CD14-positive monocyte (primary cell): ENCODE measurements around the gene KMT2E. TPM values are rescaled to one million over a fixed set of nuclear protein-coding genes. Genes with fewer than 3 reads are reported as not detected.

Source experiments
- DNase-seq, 3 donors: peaks; one replicate each; pipeline ENCODE4 v3.0.0-alpha.2; 2011 to 2022
- H2AFZ ChIP-seq: 2 replicates; pipeline ENCODE4 v1.6.0; 2012; ENCODE audit warnings: mild to moderate bottlenecking, low read depth, low read length, inconsistent platforms; ENCODE audit not compliant: insufficient read depth, poor library complexity, severe bottlenecking
- H3K27ac ChIP-seq, 2 donors: 1 replicate in 1 of 2; 2 replicates in 1 of 2; pipeline ENCODE4 v1.5.1; 2012 to 2013; ENCODE audit warnings: low read length in 2 of 2, control low read depth in 1 of 2, inconsistent platforms in 1 of 2, low read depth in 1 of 2, mild to moderate bottlenecking in 1 of 2
- H3K27me3 ChIP-seq, 2 donors: one replicate each; pipeline versions ENCODE4 v1.6.0 to v1.6.1; 2011 to 2013; ENCODE audit warnings: low read length in 2 of 2; ENCODE audit not compliant: control insufficient read depth in 2 of 2, insufficient read depth in 2 of 2
- H3K36me3 ChIP-seq, 2 donors: replicated peaks in 1 of 2; 1 replicate in 1 of 2; 2 replicates in 1 of 2; pipeline versions ENCODE4 v1.5.1 to v1.6.1; 2012 to 2013; ENCODE audit warnings: low read length in 2 of 2, control low read depth in 1 of 2, inconsistent platforms in 1 of 2, mild to moderate bottlenecking in 1 of 2; ENCODE audit not compliant: insufficient read depth in 2 of 2, control insufficient read depth in 1 of 2
- H3K4me1 ChIP-seq, 2 donors: 1 replicate in 1 of 2; 2 replicates in 1 of 2; pipeline versions ENCODE4 v1.5.1 to v1.6.1; 2012 to 2013; ENCODE audit warnings: low read length in 2 of 2, control low read depth in 1 of 2, inconsistent platforms in 1 of 2, mild to moderate bottlenecking in 1 of 2, moderate library complexity in 1 of 2; ENCODE audit not compliant: insufficient read depth in 2 of 2, control insufficient read depth in 1 of 2
- H3K4me2 ChIP-seq: replicated peaks from 2 replicates; pipeline ENCODE3; 2012; ENCODE audit warnings: low read length, moderate library complexity, mild to moderate bottlenecking; ENCODE audit not compliant: poor library complexity, severe bottlenecking; ENCODE audit errors: extremely low read depth
- H3K4me3 ChIP-seq, 3 experiments: fragments of 200-600 bp in 1 of 3; sonication (generic) in 1 of 3; replicated peaks in 1 of 3; 1 replicate in 2 of 3; 2 replicates in 1 of 3; pipeline ENCODE4 v1.5.1; 2011 to 2013; ENCODE audit warnings: low read length in 3 of 3, mild to moderate bottlenecking in 3 of 3, control low read depth in 2 of 3, low read depth in 2 of 3, inconsistent platforms in 1 of 3, moderate library complexity in 1 of 3
- H3K79me2 ChIP-seq: 2 replicates; pipeline ENCODE4 v1.6.0; 2012; ENCODE audit warnings: mild to moderate bottlenecking, control low read depth, inconsistent platforms, low read length, moderate library complexity; ENCODE audit not compliant: insufficient read depth
- H3K9ac ChIP-seq: 2 replicates; pipeline ENCODE4 v1.6.0; 2017; ENCODE audit warnings: low read length, mild to moderate bottlenecking; ENCODE audit not compliant: insufficient read depth, poor library complexity, severe bottlenecking
- H3K9me3 ChIP-seq, 2 donors: replicated peaks in 1 of 2; 1 replicate in 1 of 2; 2 replicates in 1 of 2; pipeline versions ENCODE4 v1.5.1 to v1.6.1; 2012 to 2013; ENCODE audit warnings: low read length in 2 of 2, control low read depth in 1 of 2; ENCODE audit not compliant: control insufficient read depth in 1 of 2, insufficient read depth in 1 of 2
- H4K20me1 ChIP-seq: 2 replicates; pipeline ENCODE4 v1.6.0; 2012; ENCODE audit warnings: mild to moderate bottlenecking, low read length, control low read depth, moderate library complexity; ENCODE audit not compliant: insufficient read depth
- H3K27ac Mint-ChIP-seq, 7 donors: one replicate each; pipeline ENCODE4 v1.8.0; 2020; ENCODE audit warnings: mild to moderate bottlenecking in 7 of 7, mixed read lengths in 7 of 7, moderate library complexity in 6 of 7, inconsistent platforms in 2 of 7
- H3K27me3 Mint-ChIP-seq, 3 donors: one replicate each; pipeline ENCODE4 v1.8.0; 2021 to 2022; ENCODE audit warnings: low read depth in 3 of 3, mild to moderate bottlenecking in 3 of 3, mixed read lengths in 3 of 3, moderate library complexity in 3 of 3, inconsistent platforms in 1 of 3
- H3K36me3 Mint-ChIP-seq, 2 donors: one replicate each; pipeline ENCODE4 v1.8.0; 2020; ENCODE audit warnings: mixed read lengths in 2 of 2, inconsistent platforms in 1 of 2, mild to moderate bottlenecking in 1 of 2
- H3K4me1 Mint-ChIP-seq: one replicate; pipeline ENCODE4 v1.8.0; 2020; ENCODE audit warnings: mild to moderate bottlenecking, mixed read lengths
- H3K4me3 Mint-ChIP-seq, 2 donors: one replicate each; pipeline ENCODE4 v1.8.0; 2020; ENCODE audit warnings: mild to moderate bottlenecking in 2 of 2, mixed read lengths in 2 of 2, moderate library complexity in 1 of 2
- H3K9me3 Mint-ChIP-seq, 7 donors: one replicate each; pipeline ENCODE4 v1.8.0; 2020 to 2022; ENCODE audit warnings: mixed read lengths in 7 of 7, mild to moderate bottlenecking in 6 of 7, moderate library complexity in 6 of 7, inconsistent platforms in 2 of 7
- CTCF ChIP-seq: fragments of 200-600 bp; IDR thresholded peaks from one replicate; pipeline ENCODE4 v1.8.0; 2022; ENCODE audit warnings: antibody characterized with exemption, mild to moderate bottlenecking
- WGBS: methylation state at CpG from one replicate; pipeline ENCODE4 v1.1.5; 2013; ENCODE audit warnings: missing lambda C conversion rate; ENCODE audit not compliant: insufficient coverage; 5-methylcytosine and 5-hydroxymethylcytosine counted together
- intact Hi-C, 2 donors: fragments of 100-400 bp; cut with micrococcal nuclease; formaldehyde crosslinking; loops; one replicate each; pipeline versions ENCODE4 v1.15.0 to v1.15.1; 2023
- polyA plus RNA-seq, 3 donors: library from polyadenylated mRNA; depleted of rRNA in 1 of 3; unstranded in 2 of 3; stranded (reverse) in 1 of 3; fragments of 300-500 nt in 2 of 3; fragments of >200 nt in 1 of 3; fragmentation: Illumina TruSeq in 2 of 3; gene quantifications; 1 replicate in 2 of 3; 2 replicates in 1 of 3; pipeline ENCODE4 v1.2.3, GENCODE V29; 2012 to 2021

Gene KMT2E
- polyA plus RNA-seq, 3 donors: 21.5 to 58.0 (median 33.1) TPM

GRCh38 chr7:105101864-105102263, 87.9 kb downstream of the KMT2E start:
- WGBS: no CpG with 5 or more reads among the region's 4 CpGs
- no peak overlapping the region for H3K9ac ChIP-seq
- H3K4me3 ChIP-seq: no peak overlapping the region
- no peaks in the 10 kb centered on the region for H3K9me3 Mint-ChIP-seq
- no peaks in the 10 kb centered on the region for H3K79me2 ChIP-seq
- no peak for DNase-seq
- no peaks in the 10 kb centered on the region for H3K9me3 ChIP-seq
- H3K4me3 Mint-ChIP-seq: no peak overlapping the region
- intact Hi-C loops: no loop called here
- peaks cover 84 to 100% of the 10 kb centered on the region in 2 donors for H3K36me3 ChIP-seq
- H3K36me3 Mint-ChIP-seq: peaks cover 61 to 78% of the 10 kb centered on the region in 2 donors
- H3K4me1 Mint-ChIP-seq: no peaks in the 10 kb centered on the region
- H3K27me3 ChIP-seq: no peaks in the 10 kb centered on the region
- H3K27ac ChIP-seq: no peak overlapping the region
- no peaks in the 10 kb centered on the region for H3K27me3 Mint-ChIP-seq
- H3K4me2 ChIP-seq: no peak overlapping the region
- H4K20me1 ChIP-seq: peaks cover 94% of the 10 kb centered on the region
- H3K4me1 ChIP-seq: no peaks in the 10 kb centered on the region
- H2AFZ ChIP-seq: no peak overlapping the region
- H3K27ac Mint-ChIP-seq: no peak overlapping the region
- TF ChIP-seq CTCF: no peak

GRCh38 chr7:105102557-105103352, 88.8 kb downstream of the KMT2E start:
- Histone ChIP-seq H3K9me3 (no peaks in the 10 kb centered on the region), H3K27me3 (no peaks in the 10 kb centered on the region), H3K79me2 (peaks cover 4% of the 10 kb centered on the region), H3K36me3 (peaks cover 89 to 100% of the 10 kb centered on the region in 2 donors), H3K4me2 (no peak overlapping the region), H3K4me1 (no peaks in the 10 kb centered on the region), H2AFZ (no peak overlapping the region), H3K27ac (peak overlapping the region in 1 of 2 donors; percentile 52), H3K4me3 (no peak overlapping the region), H4K20me1 (peaks cover 92% of the 10 kb centered on the region), H3K9ac (no peak overlapping the region)
- intact Hi-C loops: no loop called here
- H3K27me3 Mint-ChIP-seq: no peaks in the 10 kb centered on the region
- H3K4me1 Mint-ChIP-seq: no peaks in the 10 kb centered on the region
- H3K4me3 Mint-ChIP-seq: no peak overlapping the region
- no peak for DNase-seq
- H3K36me3 Mint-ChIP-seq: peaks cover 65 to 79% of the 10 kb centered on the region in 2 donors
- H3K27ac Mint-ChIP-seq: peak overlapping the region in 2 of 7 donors; percentile 12 to 46
- H3K9me3 Mint-ChIP-seq: no peaks in the 10 kb centered on the region
- TF ChIP-seq CTCF: no peak
- WGBS: no CpG with 5 or more reads among the region's 4 CpGs
